Heart right ventricle (tissue), 16 donors: ENCODE data around the gene ZSWIM7. TPM values are rescaled to one million over a fixed set of nuclear protein-coding genes. Genes with fewer than 3 reads are reported as not detected.

Experiments
- ATAC-seq, 8 donors: fragments of 200-7000 bp; cut with Tn5 transposase; one replicate each; pipeline ENCODE4 v1.9.1; 2020; ENCODE audit warnings: mild to moderate bottlenecking in 8 of 8, moderate library complexity in 8 of 8, moderate number of reproducible peaks in 1 of 8
- DNase-seq, 2 donors: peaks; one replicate each; pipeline ENCODE4 v3.0.0-alpha.2; 2020
- H3K27ac ChIP-seq, 10 donors: fragments of 200-600 bp; sonication (generic) in 2 of 10; one replicate each; pipeline versions ENCODE4 v1.5.0 to v1.8.0; 2020 to 2022; ENCODE audit warnings: mild to moderate bottlenecking in 3 of 10
- H3K27me3 ChIP-seq, 7 donors: fragments of 200-600 bp; one replicate each; pipeline ENCODE4 v1.8.0; 2021 to 2022; ENCODE audit warnings: mild to moderate bottlenecking in 2 of 7
- H3K36me3 ChIP-seq, 9 donors: fragments of 200-600 bp; sonication (generic) in 1 of 9; one replicate each; pipeline versions ENCODE4 v1.5.0 to v1.8.0; 2020 to 2022; ENCODE audit warnings: mild to moderate bottlenecking in 2 of 9
- H3K4me1 ChIP-seq, 9 donors: fragments of 200-600 bp; sonication (generic) in 1 of 9; one replicate each; pipeline versions ENCODE4 v1.5.0 to v1.8.0; 2020 to 2022; ENCODE audit warnings: mild to moderate bottlenecking in 4 of 9
- H3K4me3 ChIP-seq, 10 donors: fragments of 200-600 bp; sonication (generic) in 2 of 10; one replicate each; pipeline versions ENCODE4 v1.5.0 to v1.8.0; 2020 to 2022; ENCODE audit warnings: mild to moderate bottlenecking in 7 of 10, moderate library complexity in 2 of 10
- H3K9me3 ChIP-seq, 11 donors: fragments of 200-600 bp in 10 of 11; sonication (generic) in 2 of 11; one replicate each; pipeline versions ENCODE4 v1.5.0 to v1.8.0; 2013 to 2022; ENCODE audit warnings: mild to moderate bottlenecking in 2 of 11, control low read depth in 1 of 11, moderate library complexity in 1 of 11
- CTCF ChIP-seq, 9 donors: fragments of 200-600 bp; sonication (generic) in 2 of 9; IDR thresholded peaks; one replicate each; pipeline versions ENCODE4 v1.5.0 to v1.8.0; 2021 to 2022; ENCODE audit warnings: antibody characterized with exemption in 9 of 9, mild to moderate bottlenecking in 5 of 9, moderate library complexity in 1 of 9
- WGBS, 2 donors: extraction: QIAGEN DNeasy Blood & Tissue Kit; methylation state at CpG; one replicate each; pipeline ENCODE4 v1.1.7; 2013; ENCODE audit warnings: inconsistent platforms in 1 of 2; 5-methylcytosine and 5-hydroxymethylcytosine counted together
- intact Hi-C, 10 donors: fragments of 100-400 bp; cut with DNase I; formaldehyde crosslinking; loops; one replicate each; pipeline versions ENCODE4 v1.11.1 to v1.14.2; 2022
- polyA plus RNA-seq, 2 donors: library from polyadenylated mRNA; stranded (reverse); fragments of 200-250 nt; gene quantifications; one replicate each; pipeline ENCODE4 v1.2.3, GENCODE V29; 2013
- total RNA-seq, 10 donors: library from RNA; stranded (reverse); fragmentation: NEBNext Ultra II Directional in 3 of 10; extraction: Animal tissue kit (Norgen Biotek cat#: 25700) in 3 of 10; gene quantifications; one replicate each; pipeline versions ENCODE4 v1.2.1 to v1.2.4, GENCODE V29; 2021 to 2023
- donor health status: Arrhythmogenic right ventricular cardiomyopathy.
- donor health status: ischemic (EF 13 %, LVEDD 7.1; RV severe dilation, severe dysfunction).
- donor health status: healthy with polysubstance abuse.
- donor health status: DM: no; HTN: yes; CAD: no.
- donor health status: DM: no; HTN: no; CAD: no.
- donor health status: ischemic (EF 25% LVEDD 6.9; RV normal size, moderate dysfunction).
- donor health status: ischemic (EF 25% LVEDD 5.7; RV mildly dilated, moderate dysfunction).
- donor health status: healthy.
- donor health status: DM: yes; HTN: yes; CAD: no.
- donor health status: Ischemic cardiomyopathy.
- donor health status: ischemic (EF 35%, LVEDD 5.7; RV mildly dilated, moderate dysfunction).
- donor health status: nonischemic (EF 11% LVEDD 7.7; RV severe dilation, severe dysfunction).
- donor health status: DM: yes; HTN: yes; CAD: no.
- donor health status: PGD.
- donor health status: ischemic (EF 29% LVEDD 5.4; RV normal size, mild dysfunction).
- donor health status: nonischemic (EF 23%, LVEDD 6.1; RV moderate dilation, normal function).

The ZSWIM7 gene
- total and polyA plus RNA-seq, 12 donors = 28.5 to 50.7 (median 34.1) TPM

GRCh38 chr17:15931394-15931793, 68.1 kb downstream of the ZSWIM7 start:
- DNase-seq (no peak), ATAC-seq (no peak)
- H3K27me3 ChIP-seq = no peaks in the 10 kb centered on the region

GRCh38 chr17:15930426-15930825, 69.1 kb downstream of the ZSWIM7 start:
- no peak for ATAC-seq
- Histone ChIP-seq H3K27me3 (no peaks in the 10 kb centered on the region), H3K4me3 (no peak overlapping the region), H3K4me1 (peaks cover 0 to 17% (median 0%) of the 10 kb centered on the region in 9 donors), H3K9me3 (no peaks in the 10 kb centered on the region), H3K27ac (no peak overlapping the region), H3K36me3 (no peaks in the 10 kb centered on the region)
- WGBS, 2 donors = 80 to 81% methylated on average over 6 of the region's 6 CpGs
- no peak for DNase-seq
- intact Hi-C loops = no loop called here
- no peak for TF ChIP-seq CTCF (IDR thresholded peaks at IDR 0.05)

More at GRCh38 chr17:15931394-15931793, 68.1 kb downstream of the ZSWIM7 start:
- Histone ChIP-seq H3K9me3 (no peaks in the 10 kb centered on the region), H3K4me3 (no peak overlapping the region), H3K36me3 (no peaks in the 10 kb centered on the region), H3K27ac (no peak overlapping the region), H3K4me1 (peaks cover 0 to 17% (median 0%) of the 10 kb centered on the region in 9 donors)
- intact Hi-C loops = no loop called here
- TF ChIP-seq CTCF (IDR thresholded peaks at IDR 0.05) = no peak

GRCh38 chr17:15929941-15930340, 69.6 kb downstream of the ZSWIM7 start:
- Histone ChIP-seq H3K36me3 (no peaks in the 10 kb centered on the region), H3K9me3 (no peaks in the 10 kb centered on the region), H3K27me3 (no peaks in the 10 kb centered on the region), H3K27ac (no peak overlapping the region), H3K4me1 (peaks cover 0 to 17% (median 0%) of the 10 kb centered on the region in 9 donors), H3K4me3 (no peak overlapping the region)
- 68 to 82% methylated on average over 4 of the region's 4 CpGs for WGBS, 2 donors
- no peak for TF ChIP-seq CTCF (IDR thresholded peaks at IDR 0.05)
- no peak for ATAC-seq
- intact Hi-C loops = no loop called here
- DNase-seq = no peak

GRCh38 chr17:15928286-15928785, 71.2 kb downstream of the ZSWIM7 start:
- no peak overlapping the region for H3K27ac ChIP-seq
- no peaks in the 10 kb centered on the region for H3K36me3 ChIP-seq
- peak in 1 of 8 donors; percentile 11 for ATAC-seq
- H3K4me3 ChIP-seq = no peak overlapping the region
- no peaks in the 10 kb centered on the region for H3K9me3 ChIP-seq
- peaks cover 0 to 17% (median 0%) of the 10 kb centered on the region in 9 donors for H3K4me1 ChIP-seq
- no peak for DNase-seq
- 45 to 53% methylated on average over 9 of the region's 9 CpGs for WGBS, 2 donors
- H3K27me3 ChIP-seq = no peaks in the 10 kb centered on the region
- intact Hi-C loops = no loop called here
- TF ChIP-seq CTCF (IDR thresholded peaks at IDR 0.05) = no peak

Other genes starting within 250 kb of the ZSWIM7 start
- gene ADORA2B, start 54.6 kb downstream of the ZSWIM7 start, total RNA-seq = 1 to 10 TPM in 2 of 10 donors, under 1 TPM in 8; 0.18 to 2.0 (median 0.64) TPM
- gene ADORA2B, start 54.6 kb downstream of the ZSWIM7 start, polyA plus RNA-seq = under 1 TPM; 0.59 to 0.67 TPM
- gene TTC19, start 120 bp upstream of the ZSWIM7 start, total RNA-seq = 10 to 100 TPM; 25.1 to 41.1 (median 28.2) TPM
- gene TTC19, start 120 bp upstream of the ZSWIM7 start, polyA plus RNA-seq = 10 to 100 TPM; 10.8 to 19.4 TPM
- 10 to 100 TPM; 61.4 to 81.6 (median 74.8) TPM for gene NCOR1, start 215.8 kb upstream of the ZSWIM7 start, total RNA-seq
- gene NCOR1, start 215.8 kb upstream of the ZSWIM7 start, polyA plus RNA-seq = 100 to 1,000 TPM in 1 of 2 donors, 10 to 100 TPM in 1; 27.0 to 103 TPM
- gene PIGL, start 217.5 kb upstream of the ZSWIM7 start, total RNA-seq = 10 to 100 TPM in 4 of 10 donors, 1 to 10 TPM in 6; 7.8 to 12.0 (median 9.5) TPM
- gene PIGL, start 217.5 kb upstream of the ZSWIM7 start, polyA plus RNA-seq = 10 to 100 TPM in 1 of 2 donors, 1 to 10 TPM in 1; 6.1 to 14.6 TPM